ENCODE measurements around the gene TEX13D.

TEX13D gene

DNA sequence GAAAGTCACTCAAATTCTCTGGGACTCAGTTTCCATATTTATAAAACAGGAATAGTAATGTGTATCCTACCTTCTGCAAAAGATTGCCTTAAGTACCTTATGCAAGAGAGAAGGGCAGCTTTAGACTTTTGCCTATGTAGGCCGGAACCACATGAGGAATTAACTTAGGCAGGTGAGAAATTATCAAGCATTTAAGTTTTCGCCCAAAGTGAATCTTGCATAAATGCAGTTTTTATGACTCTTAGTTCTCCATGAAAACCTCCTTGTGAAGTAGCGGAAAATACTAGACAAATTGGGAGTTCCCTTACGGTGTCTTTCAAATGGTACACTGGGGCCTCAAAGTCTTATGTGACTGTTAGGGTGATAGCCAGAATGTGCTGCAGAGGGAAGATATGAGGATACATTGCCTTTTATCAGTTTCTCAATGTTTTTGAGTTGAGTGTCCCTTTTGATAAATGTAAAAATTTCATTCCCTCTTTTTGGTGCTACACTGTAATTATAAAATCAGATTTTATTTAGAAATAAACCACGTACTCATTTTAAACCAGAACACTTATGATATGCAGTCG, 16.5 kb downstream of the TEX13D start:
- no peak for DNase-seq

DNA sequence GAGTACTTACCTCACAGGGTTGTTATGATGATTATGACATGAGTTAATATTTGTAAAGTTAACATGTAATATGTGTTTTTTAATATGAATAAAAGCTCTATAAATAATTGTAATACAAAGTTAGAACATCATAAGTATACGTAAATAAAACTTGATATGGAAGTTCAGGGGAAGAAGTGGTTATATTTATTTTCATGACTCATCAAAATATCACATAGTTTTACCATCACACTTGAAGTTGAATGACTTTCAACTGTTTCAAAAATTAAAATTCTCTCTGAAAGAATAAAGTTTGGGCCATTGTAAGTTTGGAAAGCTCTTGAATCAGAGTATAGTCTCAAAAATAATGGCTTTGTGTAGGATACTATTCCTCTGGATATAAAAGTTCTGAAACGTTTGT, 22.2 kb downstream of the TEX13D start:
- no peak for DNase-seq

- no peak for DNase-seq
These were observed 26.4 kb downstream of the TEX13D start for GRCh38 chrX:124358800-124359383.

DNA sequence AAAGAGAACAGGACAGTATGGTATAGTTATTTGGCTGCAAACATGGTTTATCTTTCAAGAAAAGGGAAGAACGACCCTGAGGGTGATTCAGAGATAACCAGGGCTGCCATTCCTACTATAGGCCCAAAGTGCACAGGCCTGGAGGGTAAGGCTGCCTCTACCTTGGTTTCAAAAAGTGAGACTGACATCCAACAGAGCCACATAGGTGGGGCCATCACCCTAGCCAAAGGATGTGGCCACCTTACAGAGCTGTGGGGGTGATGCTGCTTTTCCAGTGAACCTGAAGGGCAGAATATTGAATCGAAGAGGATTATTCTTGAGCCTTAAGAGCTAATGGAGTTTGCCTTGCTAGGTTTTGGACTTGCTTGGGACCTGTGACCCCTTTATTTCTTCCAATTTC, 29.6 kb downstream of the TEX13D start:
- DNase-seq, result no peak

- DNase-seq, result no peak
These were observed 30.3 kb downstream of the TEX13D start for GRCh38 chrX:124362761-124363160.

GRCh38 chrX:124369722-124370121, 37.3 kb downstream of the TEX13D start:
- DNase-seq, result no peak

GRCh38 chrX:124373348-124373747, 40.9 kb downstream of the TEX13D start:
- no peak for DNase-seq

- DNase-seq, result no peak
These were observed 46.2 kb downstream of the TEX13D start for GRCh38 chrX:124378643-124379042.

GRCh38 chrX:124383354-124383753, 50.9 kb downstream of the TEX13D start:
- DNase-seq, result no peak

DNA sequence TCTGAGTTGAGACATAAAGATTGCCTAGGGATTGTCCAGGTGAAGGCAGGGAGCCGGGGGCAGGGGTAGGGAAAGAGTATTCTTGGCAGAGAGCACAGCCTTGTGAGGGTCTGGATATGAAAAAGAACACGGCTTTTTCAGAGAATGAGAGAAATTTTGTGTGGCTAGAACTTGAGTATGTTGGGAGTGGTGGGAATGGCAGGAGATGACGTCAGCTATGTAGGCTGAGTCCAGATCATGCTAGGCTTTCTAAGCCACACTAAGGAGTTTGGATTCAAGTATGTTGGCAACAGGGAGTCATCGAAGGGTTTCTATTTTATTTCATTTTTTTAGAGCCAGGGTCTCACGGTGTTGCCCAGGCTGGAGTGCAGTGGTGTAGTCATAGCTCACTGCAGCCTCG, 53.9 kb downstream of the TEX13D start:
- no peak for DNase-seq
